H1 (cell line): ENCODE results near the gene MFSD2A. TPM values are rescaled to one million over a fixed set of nuclear protein-coding genes. Genes with fewer than 3 reads are reported as not detected.
A peak's percentile ranks its signal among the peaks of the same experiment; 100 is the strongest.

ENCODE experiments used
- CTCF ChIA-PET: fragments of 300-600 bp; sonication (Branson Sonifier 250); formaldehyde crosslinking; loops from one replicate; lab custom pipeline; 2021; ENCODE audit not compliant: partially characterized antibody; lab: Charles Lee
- POLR2A ChIA-PET: fragments of 300-600 bp; sonication (Branson Sonifier 250); formaldehyde crosslinking; loops from one replicate; lab custom pipeline; 2021; ENCODE audit warnings: inconsistent platforms; ENCODE audit not compliant: partially characterized antibody; lab: Charles Lee
- DNase-seq, 2 experiments: peaks; one replicate each; pipeline versions ENCODE4 v3.0.0 to v3.0.0-alpha.2; 2010 to 2022; ENCODE audit warnings: low spot score in 2 of 2, low read depth in 1 of 2, mixed read lengths in 1 of 2
- FAIRE-seq: peaks from 2 replicates; lab custom pipeline; 2011; peaks lifted over from hg19 to GRCh38; lab: Jason Lieb, UNC
- H2AFZ ChIP-seq: 2 replicates; pipeline ENCODE4 v1.8.1; 2012; ENCODE audit warnings: low read length, inconsistent platforms
- H2AK5ac ChIP-seq: 2 replicates; pipeline ENCODE4 v1.6.1; 2013; ENCODE audit warnings: low read depth, low read length
- H2BK120ac ChIP-seq: replicated peaks from 2 replicates; pipeline ENCODE3; 2013; ENCODE audit warnings: low read depth, low read length, inconsistent platforms
- H2BK12ac ChIP-seq: 2 replicates; pipeline ENCODE4 v1.6.1; 2013; ENCODE audit warnings: low read depth, low read length
- H2BK15ac ChIP-seq: 2 replicates; pipeline ENCODE4 v1.6.1; 2013; ENCODE audit warnings: low read length
- H2BK20ac ChIP-seq: 2 replicates; pipeline ENCODE4 v1.6.1; 2013; ENCODE audit warnings: low read length
- H2BK5ac ChIP-seq: 2 replicates; pipeline ENCODE4 v1.6.1; 2013; ENCODE audit warnings: low read depth, low read length
- H3K14ac ChIP-seq: 2 replicates; pipeline ENCODE4 v1.6.1; 2013; ENCODE audit warnings: inconsistent platforms; ENCODE audit not compliant: insufficient read length
- H3K18ac ChIP-seq: 2 replicates; pipeline ENCODE4 v1.6.1; 2013; ENCODE audit warnings: low read length; ENCODE audit errors: extremely low read depth
- H3K23ac ChIP-seq: 2 replicates; pipeline ENCODE4 v1.6.1; 2013; ENCODE audit warnings: inconsistent platforms; ENCODE audit not compliant: insufficient read length
- H3K23me2 ChIP-seq: 2 replicates; pipeline ENCODE4 v1.6.1; 2013; ENCODE audit warnings: low read depth, low read length
- H3K27ac ChIP-seq: 2 replicates; pipeline ENCODE4 v1.6.1; 2011; ENCODE audit warnings: low read depth, low read length, inconsistent platforms
- H3K27me3 ChIP-seq, 4 experiments: replicated peaks in 1 of 4; 1 replicate in 1 of 4; 2 replicates in 3 of 4; pipeline versions ENCODE4 v1.6.1 to v1.8.1; 2011 to 2013; ENCODE audit warnings: low read length in 3 of 4, mild to moderate bottlenecking in 3 of 4, inconsistent platforms in 2 of 4, mixed read lengths in 2 of 4, moderate library complexity in 1 of 4; ENCODE audit not compliant: control insufficient read depth in 3 of 4, insufficient read depth in 3 of 4; ENCODE audit errors: extremely low read depth in 1 of 4
- H3K36me3 ChIP-seq, 4 experiments: 2 replicates each; pipeline versions ENCODE4 v1.6.1 to v1.8.1; 2011 to 2013; ENCODE audit warnings: mild to moderate bottlenecking in 4 of 4, low read length in 3 of 4, moderate library complexity in 2 of 4, control low read depth in 1 of 4, inconsistent platforms in 1 of 4; ENCODE audit not compliant: insufficient read depth in 4 of 4, control insufficient read depth in 2 of 4
- H3K4ac ChIP-seq: replicated peaks from 2 replicates; pipeline ENCODE3; 2013; ENCODE audit warnings: low read length, low read depth, mixed read lengths, inconsistent platforms; ENCODE audit not compliant: insufficient read length
- H3K4me1 ChIP-seq, 4 experiments: replicated peaks in 1 of 4; 1 replicate in 1 of 4; 2 replicates in 3 of 4; pipeline versions ENCODE4 v1.6.1 to v1.8.1; 2011 to 2013; ENCODE audit warnings: low read length in 3 of 4, inconsistent platforms in 2 of 4, mixed read lengths in 1 of 4; ENCODE audit not compliant: insufficient read depth in 4 of 4, control insufficient read depth in 3 of 4
- H3K4me2 ChIP-seq, 2 experiments: 2 replicates each; pipeline versions ENCODE4 v1.6.1 to v1.8.1; 2011 to 2013; ENCODE audit warnings: low read depth in 2 of 2, low read length in 2 of 2, control low read depth in 1 of 2, inconsistent platforms in 1 of 2, mild to moderate bottlenecking in 1 of 2; ENCODE audit not compliant: insufficient read depth in 1 of 2
- H3K4me3 ChIP-seq, 4 experiments: fragments of 200-600, 300-600 bp in 1 of 4; sonication (generic), shearing (Covaris generic), sonication (Bioruptor Twin) in 1 of 4; 2 replicates each; pipeline versions ENCODE4 v1.5.1 to v1.8.1; 2011 to 2016; ENCODE audit warnings: low read length in 4 of 4, low read depth in 3 of 4, control low read depth in 2 of 4, inconsistent platforms in 2 of 4, mild to moderate bottlenecking in 2 of 4, mixed read lengths in 1 of 4, moderate library complexity in 1 of 4; ENCODE audit not compliant: insufficient read depth in 2 of 4; ENCODE audit errors: extremely low read depth in 1 of 4
- H3K56ac ChIP-seq: replicated peaks from 2 replicates; pipeline ENCODE3; 2013; ENCODE audit warnings: low read depth, mild to moderate bottlenecking, mixed read lengths, low read length, inconsistent platforms; ENCODE audit not compliant: insufficient read length
- H3K79me1 ChIP-seq: 2 replicates; pipeline ENCODE4 v1.6.1; 2013; ENCODE audit warnings: low read depth, low read length, control low read depth
- H3K79me2 ChIP-seq, 2 experiments: 2 replicates each; pipeline versions ENCODE4 v1.6.1 to v1.8.1; 2012 to 2013; ENCODE audit warnings: low read length in 2 of 2, mild to moderate bottlenecking in 2 of 2, inconsistent platforms in 1 of 2; ENCODE audit not compliant: insufficient read depth in 2 of 2, control insufficient read depth in 1 of 2
- H3K9ac ChIP-seq, 4 experiments: replicated peaks in 1 of 4; 1 replicate in 1 of 4; 2 replicates in 3 of 4; pipeline versions ENCODE4 v1.6.1 to v1.8.1; 2011 to 2013; ENCODE audit warnings: low read depth in 3 of 4, low read length in 3 of 4, control low read depth in 2 of 4, mild to moderate bottlenecking in 2 of 4, moderate library complexity in 2 of 4, inconsistent platforms in 1 of 4; ENCODE audit errors: extremely low read depth in 1 of 4
- H3K9me3 ChIP-seq, 2 experiments: 2 replicates each; pipeline versions ENCODE4 v1.6.1 to v1.8.1; 2012 to 2013; ENCODE audit warnings: mild to moderate bottlenecking in 2 of 2, moderate library complexity in 2 of 2, control low read depth in 1 of 2, inconsistent platforms in 1 of 2, low read depth in 1 of 2, low read length in 1 of 2, mixed read lengths in 1 of 2; ENCODE audit not compliant: insufficient read depth in 2 of 2
- H4K20me1 ChIP-seq, 2 experiments: replicated peaks in 1 of 2; 2 replicates each; pipeline versions ENCODE3 to v1.8.1; 2011 to 2013; ENCODE audit warnings: inconsistent platforms in 2 of 2, low read length in 2 of 2, mild to moderate bottlenecking in 1 of 2; ENCODE audit not compliant: insufficient read depth in 2 of 2, control insufficient read depth in 1 of 2
- H4K5ac ChIP-seq: 2 replicates; pipeline ENCODE4 v1.6.1; 2013; ENCODE audit warnings: low read length, low read depth, mixed read lengths, inconsistent platforms; ENCODE audit not compliant: insufficient read length
- H4K8ac ChIP-seq: 2 replicates; pipeline ENCODE4 v1.8.0; 2013; ENCODE audit warnings: mild to moderate bottlenecking, moderate library complexity, low read length, inconsistent platforms; ENCODE audit not compliant: insufficient read depth; ENCODE audit errors: extremely low read depth
- H4K91ac ChIP-seq: replicated peaks from 2 replicates; pipeline ENCODE3; 2013; ENCODE audit warnings: low read length, mixed read lengths, inconsistent platforms; ENCODE audit not compliant: insufficient read length
- EP300 ChIP-seq, 2 experiments: IDR thresholded peaks; 1 replicate in 1 of 2; 2 replicates in 1 of 2; pipeline ENCODE4 v1.6.1; 2011 to 2012; ENCODE audit warnings: low read depth in 2 of 2, low read length in 2 of 2, mild to moderate bottlenecking in 2 of 2, borderline replicate concordance in 1 of 2, inconsistent platforms in 1 of 2, moderate library complexity in 1 of 2
- EZH2 ChIP-seq: fragments of 200-600 bp; sonication (generic); IDR thresholded peaks from 2 replicates; pipeline ENCODE4 v1.7.1; 2012; ENCODE audit warnings: low read depth, mild to moderate bottlenecking, moderate library complexity, low read length, inconsistent platforms; ENCODE audit not compliant: severe bottlenecking
- GABPA ChIP-seq: IDR thresholded peaks from 2 replicates; pipeline ENCODE4 v1.6.1; 2011; ENCODE audit warnings: mild to moderate bottlenecking, low read length, moderate library complexity, borderline replicate concordance; ENCODE audit not compliant: insufficient read depth
- KDM5A ChIP-seq: fragments of 200-600 bp; IDR thresholded peaks from 2 replicates; pipeline ENCODE4 v1.7.1; 2012; ENCODE audit warnings: mild to moderate bottlenecking, low read length, inconsistent platforms, mixed read lengths
- RAD21 ChIP-seq, 2 experiments: IDR thresholded peaks in 1 of 2; conservative IDR thresholded peaks in 1 of 2; 2 replicates each; pipeline ENCODE4 v1.6.1; 2011; ENCODE audit warnings: low read depth in 2 of 2, low read length in 2 of 2, improper control_type of control experiment in 1 of 2, inconsistent platforms in 1 of 2, mild to moderate bottlenecking in 1 of 2, moderate library complexity in 1 of 2
- RFX5 ChIP-seq: IDR thresholded peaks from 2 replicates; pipeline ENCODE4 v1.6.1; 2011; ENCODE audit warnings: low read depth, low read length, improper control_type of control experiment, borderline replicate concordance
- RNF2 ChIP-seq: fragments of 200-900, 300-1000 bp; sonication (generic); IDR thresholded peaks from 2 replicates; pipeline ENCODE4 v1.7.1; 2016; ENCODE audit warnings: borderline replicate concordance, low read depth, mild to moderate bottlenecking, antibody characterized with exemption, low read length; ENCODE audit not compliant: poor library complexity, severe bottlenecking; ENCODE audit errors: missing control alignments
- SAP30 ChIP-seq: fragments of 300-600 bp; sonication (generic); IDR thresholded peaks from 2 replicates; pipeline ENCODE4 v1.7.1; 2012; ENCODE audit warnings: low read length, moderate library complexity, mild to moderate bottlenecking, inconsistent platforms; ENCODE audit not compliant: insufficient read depth, insufficient replicate concordance
- YY1 ChIP-seq: IDR thresholded peaks from 2 replicates; pipeline ENCODE4 v1.6.1; 2011; ENCODE audit warnings: low read depth, mild to moderate bottlenecking, low read length
- WGBS, 2 experiments: shearing (Covaris generic) in 1 of 2; methylation state at CpG; one replicate each; pipeline versions ENCODE4 v1.1.6 to v1.1.7; 2013 to 2015; ENCODE audit warnings: low lambda C conversion rate in 2 of 2, mixed read lengths in 2 of 2, inconsistent platforms in 1 of 2, low coverage in 1 of 2, missing lambda C conversion rate in 1 of 2; ENCODE audit not compliant: insufficient replicate concordance in 2 of 2, insufficient coverage in 1 of 2, insufficient read length in 1 of 2; ENCODE audit errors: extremely low coverage in 1 of 2, missing lambda C conversion rate in 1 of 2; 5-methylcytosine and 5-hydroxymethylcytosine counted together
- polyA plus RNA-seq, 7 experiments: library from polyadenylated mRNA; depleted of rRNA in 3 of 7; stranded (reverse) in 5 of 7; unstranded in 2 of 7; fragments of >200 nt in 5 of 7; fragments of 200-250 nt in 2 of 7; gene quantifications; 1 replicate in 5 of 7; 2 replicates in 1 of 7; 4 replicates in 1 of 7; pipeline versions ENCODE4 v1.2.1 to v1.2.3, GENCODE V29; 2011 to 2013; ENCODE audit warnings: missing spikeins in 2 of 7, mixed read lengths in 2 of 7
- total RNA-seq: library from RNA; stranded (reverse); fragmentation: NEBNext Ultra II Directional; extraction: Animal tissue kit (Norgen Biotek cat#: 25700); gene quantifications from 2 replicates; pipeline ENCODE4 v1.2.1, GENCODE V29; 2021
- TF ChIP-seq, protein P1 (sequence below): IDR thresholded peaks from 2 replicates; pipeline ENCODE4 v1.6.1; 2011; ENCODE audit warnings: low read depth, mild to moderate bottlenecking, low read length; ENCODE audit not compliant: insufficient read depth

Gene MFSD2A
- total and polyA plus RNA-seq, 2 of the 8 experiments (the other 6 are each of a cell fraction or from before 2014, with no cell fraction given), result 18.3 to 25.9 TPM

DNA sequence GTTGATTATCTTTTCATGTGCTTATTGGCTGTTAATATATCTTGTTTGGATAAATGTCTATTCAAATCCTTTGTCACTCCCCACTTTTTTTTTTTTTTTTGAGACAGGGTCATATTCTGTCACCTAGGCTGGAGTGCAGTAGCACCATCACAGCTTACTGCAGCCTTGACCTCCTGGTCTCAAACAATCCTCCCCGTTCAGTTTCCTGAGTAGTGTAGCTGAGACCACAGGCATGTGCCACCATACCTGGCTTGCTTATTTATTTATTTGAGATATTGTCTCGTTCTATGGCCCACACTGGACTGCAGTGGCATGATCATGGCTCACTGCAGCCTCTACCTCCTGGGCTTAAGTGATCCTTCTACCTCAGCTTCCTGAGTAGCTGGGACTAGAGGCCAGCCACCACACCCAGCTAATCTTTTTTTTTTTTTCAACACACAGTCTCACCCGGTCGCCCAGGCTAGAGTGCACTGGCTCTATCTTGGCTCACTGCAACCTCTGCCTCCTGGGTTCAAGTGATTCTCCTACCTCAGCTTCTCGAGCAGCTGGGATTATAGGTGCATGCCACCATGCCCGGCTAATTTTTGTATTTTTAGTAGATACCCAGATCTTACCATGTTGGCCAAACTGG is 39.3 kb upstream of the MFSD2A start:
- Histone ChIP-seq H3K23me2 (no peaks in the 10 kb centered on the region), H3K18ac (no peak overlapping the region), H2AFZ (no peak overlapping the region), H4K5ac (no peak overlapping the region), H2BK5ac (no peak overlapping the region), H3K14ac (no peak overlapping the region), H2BK15ac (no peak overlapping the region), H3K79me2 (no peaks in the 10 kb centered on the region), H2BK20ac (no peak overlapping the region), H3K27ac (no peak overlapping the region), H4K91ac (no peak overlapping the region), H3K4me2 (no peak overlapping the region), H3K9ac (no peak overlapping the region), H2BK120ac (no peak overlapping the region), H3K4me1 (no peaks in the 10 kb centered on the region), H3K9me3 (no peaks in the 10 kb centered on the region; a peak in 1 of 4 replicates), H3K56ac (no peak overlapping the region), H4K8ac (no peak overlapping the region), H2AK5ac (0 out of 2 replicates have a peak overlapping the region, but pooled peaks have one; percentile 6), H2BK12ac (no peak overlapping the region), H3K27me3 (no peaks in the 10 kb centered on the region), H3K4ac (no peak overlapping the region), H3K23ac (no peak overlapping the region), H3K79me1 (no peaks in the 10 kb centered on the region), H3K4me3 (no peak overlapping the region), H3K36me3 (no peaks in the 10 kb centered on the region), H4K20me1 (no peaks in the 10 kb centered on the region)
- CTCF ChIA-PET, result interaction anchor here (0.6 to 13.5 kb wide), 10 partner anchors 15 to 116 kb away, joined by 3 to 263 read pairs (median 8); partner anchors contain the start of gene MYCL
- POLR2A ChIA-PET, result interaction anchor here (0.7 to 1.8 kb wide), 5 partner anchors 13 to 61 kb away, joined by 3 read pairs; no protein-coding TSS in a partner anchor
- FAIRE-seq, result no peak
- DNase-seq, result no peak
- WGBS, 2 experiments, result 99% methylated on average over 6 of the region's 6 CpGs; no CpG with 5 or more reads in 1 of the 2 experiments
- TF ChIP-seq EZH2 (no peak), GABPA (no peak), SAP30 (no peak), RAD21 (IDR thresholded peaks at IDR 0.05 in 1 of 2, conservative IDR thresholded peaks at IDR 0.05 in 1 of 2; ENCODE audit: low read depth in 2 of 2, low read length in 2 of 2) (no peak), YY1 (no peak), EP300 (IDR thresholded peaks at IDR 0.05; ENCODE audit: borderline replicate concordance in 1 of 2, low read depth in 2 of 2, low read length in 2 of 2) (no peak), KDM5A (no peak), RNF2 (no peak), RFX5 (no peak)
- TF ChIP-seq, protein P1, sequence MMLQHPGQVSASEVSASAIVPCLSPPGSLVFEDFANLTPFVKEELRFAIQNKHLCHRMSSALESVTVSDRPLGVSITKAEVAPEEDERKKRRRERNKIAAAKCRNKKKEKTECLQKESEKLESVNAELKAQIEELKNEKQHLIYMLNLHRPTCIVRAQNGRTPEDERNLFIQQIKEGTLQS, result no peak
